IMR-90 (cell line): ENCODE measurements around the gene HYAL3. TPM values are rescaled to one million over a fixed set of nuclear protein-coding genes. Genes with fewer than 3 reads are reported as not detected.

Experiments
- ATAC-seq: fragments of 200-7000 bp; cut with Tn5 transposase; 2 replicates; pipeline ENCODE4 v1.9.1; 2020; ENCODE audit warnings: low read depth, mild to moderate bottlenecking, moderate library complexity
- BruUV-seq: library from RNA; stranded (reverse); fragments of 400-500 nt; replicated peaks from 2 replicates; lab custom pipeline; 2021; lab: Mats Ljungman, UMichigan
- CTCF ChIA-PET: fragments of 300-600 bp; formaldehyde crosslinking; extraction: SDS; loops from one replicate; lab custom pipeline; 2021; ENCODE audit warnings: antibody characterized with exemption; lab: Yijun Ruan, JAX
- POLR2A ChIA-PET: fragments of 300-600 bp; sonication (Branson Sonifier 250); formaldehyde crosslinking; loops from one replicate; lab custom pipeline; 2022; ENCODE audit warnings: antibody characterized with exemption; ENCODE audit not compliant: unreplicated experiment; lab: Charles Lee
- DNase-seq: peaks from one replicate; pipeline ENCODE4 v3.0.0; 2013
- H2AFZ ChIP-seq: replicated peaks from 2 replicates; pipeline ENCODE3; 2013; ENCODE audit warnings: low read length, mild to moderate bottlenecking; ENCODE audit not compliant: poor library complexity
- H2AK5ac ChIP-seq: 2 replicates; pipeline ENCODE4 v1.6.1; 2013; ENCODE audit warnings: low read depth, low read length, inconsistent platforms
- H2AK9ac ChIP-seq: replicated peaks from 2 replicates; pipeline ENCODE3; 2013; ENCODE audit warnings: mild to moderate bottlenecking, low read depth, low read length, moderate library complexity; ENCODE audit not compliant: poor library complexity
- H2BK120ac ChIP-seq: 2 replicates; pipeline ENCODE4 v1.6.1; 2013; ENCODE audit warnings: low read depth, low read length, inconsistent platforms
- H2BK15ac ChIP-seq: 3 replicates; pipeline ENCODE4 v1.6.1; 2013; ENCODE audit warnings: low read depth, low read length, inconsistent platforms
- H2BK20ac ChIP-seq: 2 replicates; pipeline ENCODE4 v1.6.1; 2013; ENCODE audit warnings: low read depth, mild to moderate bottlenecking, inconsistent platforms, low read length, moderate library complexity
- H2BK5ac ChIP-seq: 2 replicates; pipeline ENCODE4 v1.6.1; 2013; ENCODE audit warnings: mild to moderate bottlenecking, low read depth, low read length, inconsistent platforms; ENCODE audit not compliant: poor library complexity, severe bottlenecking
- H3K14ac ChIP-seq: replicated peaks from 2 replicates; pipeline ENCODE4 v1.6.1; 2013; ENCODE audit warnings: low read depth, low read length, inconsistent platforms
- H3K18ac ChIP-seq: 2 replicates; pipeline ENCODE4 v1.6.1; 2013; ENCODE audit warnings: low read depth, low read length, control low read depth
- H3K23ac ChIP-seq: 2 replicates; pipeline ENCODE4 v1.6.1; 2013; ENCODE audit warnings: low read depth, low read length, inconsistent platforms
- H3K27ac ChIP-seq: 2 replicates; pipeline ENCODE4 v1.5.1; 2013; ENCODE audit warnings: mild to moderate bottlenecking, control low read depth, low read length; ENCODE audit not compliant: insufficient read depth
- H3K27me3 ChIP-seq: 2 replicates; pipeline ENCODE4 v1.6.1; 2013; ENCODE audit warnings: low read length; ENCODE audit not compliant: control insufficient read depth, insufficient read depth
- H3K36me3 ChIP-seq: 2 replicates; pipeline ENCODE4 v1.6.1; 2013; ENCODE audit warnings: low read length, mixed read lengths; ENCODE audit not compliant: control insufficient read depth, insufficient read depth
- H3K4ac ChIP-seq: 2 replicates; pipeline ENCODE4 v1.6.1; 2013; ENCODE audit warnings: low read depth, low read length, inconsistent platforms
- H3K4me1 ChIP-seq: 2 replicates; pipeline ENCODE4 v1.6.1; 2013; ENCODE audit warnings: low read length, mixed read lengths; ENCODE audit not compliant: control insufficient read depth, insufficient read depth
- H3K4me2 ChIP-seq: 2 replicates; pipeline ENCODE4 v1.6.1; 2013; ENCODE audit warnings: low read depth, mild to moderate bottlenecking, control low read depth, low read length, moderate library complexity
- H3K4me3 ChIP-seq: 2 replicates; pipeline ENCODE4 v1.5.1; 2013; ENCODE audit warnings: low read depth, mild to moderate bottlenecking, control low read depth, low read length, moderate library complexity; ENCODE audit not compliant: insufficient read depth
- H3K56ac ChIP-seq: 2 replicates; pipeline ENCODE4 v1.6.1; 2013; ENCODE audit warnings: low read length, inconsistent platforms; ENCODE audit not compliant: insufficient read depth; ENCODE audit errors: extremely low read depth
- H3K79me1 ChIP-seq, 2 experiments: 2 replicates each; pipeline ENCODE4 v1.6.1; 2013; ENCODE audit warnings: low read length in 2 of 2, inconsistent platforms in 1 of 2, low read depth in 1 of 2
- H3K9ac ChIP-seq: 2 replicates; pipeline ENCODE4 v1.6.1; 2013; ENCODE audit warnings: low read depth, low read length, control low read depth
- H3K9me1 ChIP-seq: 2 replicates; pipeline ENCODE4 v1.6.1; 2013; ENCODE audit warnings: low read length, inconsistent platforms; ENCODE audit not compliant: insufficient read depth
- H3K9me3 ChIP-seq: 2 replicates; pipeline ENCODE4 v1.6.1; 2013; ENCODE audit warnings: low read length; ENCODE audit not compliant: control insufficient read depth, insufficient read depth
- H4K20me1 ChIP-seq: 2 replicates; pipeline ENCODE4 v1.6.1; 2013; ENCODE audit warnings: low read length, inconsistent platforms; ENCODE audit not compliant: insufficient read depth
- H4K5ac ChIP-seq: 2 replicates; pipeline ENCODE4 v1.6.1; 2013; ENCODE audit warnings: mild to moderate bottlenecking, low read depth, low read length, control low read depth
- H4K8ac ChIP-seq, 2 experiments: 2 replicates each; pipeline ENCODE4 v1.6.1; 2013; ENCODE audit warnings: low read depth in 2 of 2, low read length in 2 of 2, control low read depth in 1 of 2, inconsistent platforms in 1 of 2
- H4K91ac ChIP-seq: 2 replicates; pipeline ENCODE4 v1.6.1; 2013; ENCODE audit warnings: low read depth, low read length, inconsistent platforms; ENCODE audit not compliant: insufficient read depth
- BHLHE40 ChIP-seq: fragments of 150-350 bp; IDR thresholded peaks from 2 replicates; pipeline ENCODE4 v1.6.1; 2016; ENCODE audit warnings: mild to moderate bottlenecking, low read depth, low read length
- CEBPB ChIP-seq: IDR thresholded peaks from 2 replicates; pipeline ENCODE4 v1.6.1; 2012; ENCODE audit warnings: low read depth, low read length, improper control_type of control experiment
- CHD1 ChIP-seq: IDR thresholded peaks from 2 replicates; pipeline ENCODE4 v1.6.1; 2012; ENCODE audit warnings: low read depth, low read length, improper control_type of control experiment
- FOS ChIP-seq: fragments of 150-350 bp; IDR thresholded peaks from 2 replicates; pipeline ENCODE4 v1.6.1; 2016; ENCODE audit warnings: low read depth, low read length
- MAZ ChIP-seq: IDR thresholded peaks from 2 replicates; pipeline ENCODE4 v1.6.1; 2012; ENCODE audit warnings: low read depth, mild to moderate bottlenecking, low read length, improper control_type of control experiment, moderate library complexity, borderline replicate concordance
- MXI1 ChIP-seq: IDR thresholded peaks from 2 replicates; pipeline ENCODE4 v1.6.1; 2012; ENCODE audit warnings: low read depth, mild to moderate bottlenecking, low read length, moderate library complexity, borderline replicate concordance
- NFE2L2 ChIP-seq: fragments of 150-350 bp; IDR thresholded peaks from 2 replicates; pipeline ENCODE4 v1.6.1; 2016; ENCODE audit warnings: low read depth, mild to moderate bottlenecking, low read length
- POLR2A ChIP-seq: IDR thresholded peaks from 2 replicates; pipeline ENCODE4 v1.6.1; 2012; ENCODE audit warnings: mild to moderate bottlenecking, low read depth, low read length
- RAD21 ChIP-seq: IDR thresholded peaks from 2 replicates; pipeline ENCODE4 v1.6.1; 2012; ENCODE audit warnings: low read length, improper control_type of control experiment
- RCOR1 ChIP-seq: IDR thresholded peaks from 2 replicates; pipeline ENCODE4 v1.6.1; 2012; ENCODE audit warnings: mild to moderate bottlenecking, low read length, improper control_type of control experiment; ENCODE audit not compliant: insufficient replicate concordance
- WGBS, 2 experiments: methylation state at CpG; one replicate each; pipeline versions ENCODE4 v1.1.5 to v1.1.7; 2013; ENCODE audit warnings: missing lambda C conversion rate in 2 of 2; ENCODE audit not compliant: insufficient read length in 1 of 2; ENCODE audit errors: extremely low coverage in 2 of 2; 5-methylcytosine and 5-hydroxymethylcytosine counted together
- dilution Hi-C: fragments of 300-500 bp; cut with HindIII; formaldehyde crosslinking; loops from one replicate; pipeline ENCODE4 v1.14.3; 2018; ENCODE audit warnings: low sequenced_read_pairs; ENCODE audit not compliant: unreplicated experiment
- in situ Hi-C: fragments of 300-500 bp; cut with MboI; formaldehyde crosslinking; loops from 3 replicates; pipeline ENCODE4 v1.14.3; 2019; ENCODE audit warnings: low sequenced_read_pairs, inconsistent platforms, mixed read lengths
- intact Hi-C: fragments of 100-400 bp; cut with micrococcal nuclease; formaldehyde crosslinking; loops from 2 replicates; pipeline ENCODE4 v1.10.0; 2022
- polyA plus RNA-seq, 3 experiments: library from polyadenylated mRNA; depleted of rRNA; stranded (reverse); fragments of >200 nt; gene quantifications; 2 replicates each; pipeline ENCODE4 v1.2.3, GENCODE V29; 2012; ENCODE audit warnings: low replicate concordance in 1 of 3
- total RNA-seq: library from RNA; depleted of rRNA; stranded (reverse); fragments of >200 nt; gene quantifications from 2 replicates; pipeline ENCODE4 v1.2.3, GENCODE V29; 2012
- TF ChIP-seq, protein P1 (sequence below): fragments of 150-350 bp; IDR thresholded peaks from 2 replicates; pipeline ENCODE4 v1.6.1; 2016; ENCODE audit warnings: low read depth, mild to moderate bottlenecking, low read length, moderate library complexity, borderline replicate concordance

The HYAL3 gene
- total and polyA plus RNA-seq, 2 of the 4 experiments (the other 2 are of a cell fraction), result 2.7 to 5.7 TPM

DNA sequence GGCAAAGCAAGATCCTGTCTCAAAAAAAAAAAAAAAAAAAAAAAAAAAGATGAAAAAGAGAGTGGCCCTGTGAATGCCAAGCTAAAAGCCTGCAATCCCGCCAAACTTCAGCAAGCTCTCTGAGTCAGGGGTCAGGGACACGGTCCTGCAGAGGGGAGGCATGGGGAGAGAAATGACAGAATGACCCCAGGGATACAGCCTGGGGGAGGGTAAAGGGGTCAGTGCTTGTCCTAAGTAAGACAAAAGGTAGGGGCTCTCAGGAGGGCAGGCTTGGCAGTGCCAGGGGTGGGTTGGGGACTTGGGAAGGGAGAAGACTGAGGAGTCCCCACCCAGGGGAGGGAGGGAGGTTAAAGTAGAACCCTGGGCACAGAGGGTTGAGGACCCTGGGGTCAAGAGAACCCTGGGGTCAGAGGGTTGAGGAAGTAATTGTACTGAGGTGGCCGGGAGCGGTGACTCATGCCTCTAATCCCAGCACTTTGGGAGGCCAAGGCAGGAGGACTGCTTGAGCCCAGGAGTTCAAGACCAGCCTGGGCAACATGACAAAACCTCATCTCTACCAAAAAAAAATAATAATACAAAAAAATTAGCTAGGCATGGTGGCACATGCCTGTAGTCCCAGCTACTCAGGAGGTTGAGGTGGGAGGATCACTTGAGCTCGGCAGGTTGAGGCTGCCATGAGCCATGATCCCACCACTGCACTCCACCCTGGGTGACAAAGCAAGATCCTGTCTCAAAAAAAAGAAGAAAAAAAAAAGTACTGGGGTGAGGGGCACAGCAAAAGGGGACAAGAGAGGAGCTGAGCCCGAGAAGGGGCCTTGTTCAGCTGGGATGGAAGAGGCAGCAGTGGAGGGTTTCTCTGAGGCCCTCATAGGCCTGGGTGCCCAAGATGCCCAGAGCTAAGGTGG, 35.5 kb downstream of the HYAL3 start:
- DNase-seq, result no peak
- Histone ChIP-seq H3K9me3 (no peaks in the 10 kb centered on the region), H3K27me3 (no peaks in the 10 kb centered on the region), H3K4me1 (peaks cover 58% of the 10 kb centered on the region), H4K91ac (peak overlapping the region; percentile 83), H2BK15ac (peak overlapping the region; percentile 67; the same call in 1 of the 3 replicates), H3K9me1 (peaks cover 35% of the 10 kb centered on the region), H2AK9ac (peak overlapping the region; percentile 86), H3K14ac (peak overlapping the region; percentile 79), H3K18ac (peak overlapping the region; percentile 83), H4K8ac (peak overlapping the region; percentile 48 to 89; a peak in 3 of 4 replicates), H3K36me3 (no peaks in the 10 kb centered on the region; the same call in 1 of the 2 replicates), H3K4ac (peak overlapping the region; percentile 88), H3K79me1 (peaks cover 6 to 58% of the 10 kb centered on the region in 2 experiments; a peak in 3 of 4 replicates), H3K4me2 (peak overlapping the region; percentile 45), H3K56ac (peak overlapping the region; percentile 58), H3K9ac (peak overlapping the region; percentile 44), H3K23ac (peak overlapping the region; percentile 61), H2AK5ac (peak overlapping the region; percentile 82), H3K27ac (peak overlapping the region; percentile 90), H2BK120ac (peak overlapping the region; percentile 80), H2BK5ac (peak overlapping the region; percentile 80), H2AFZ (peak overlapping the region; percentile 63), H2BK20ac (peak overlapping the region; percentile 73), H4K20me1 (no peaks in the 10 kb centered on the region), H3K4me3 (no peak overlapping the region), H4K5ac (peak overlapping the region; percentile 78)
- BruUV-seq, result no TSS peak
- ATAC-seq, result no peak
- CTCF ChIA-PET, result interaction anchor here (1.0 to 1.7 kb wide), 2 partner anchors 17 to 38 kb away, joined by 5 to 7 read pairs; no protein-coding TSS in a partner anchor
- in situ Hi-C loops (no loop called here), dilution Hi-C loops (no loop called here), intact Hi-C loops (loop anchor here (5.0 kb wide), 1 partner anchor 59 kb away; the partner anchor contains the start of gene HYAL2)
- WGBS, 2 experiments, result 57% methylated on average over 1 of the region's 6 CpGs; no CpG with 5 or more reads in 1 of the 2 experiments
- POLR2A ChIA-PET, result interaction anchor here (0.6 to 0.7 kb wide), 2 partner anchors 28 to 1993 kb away, joined by 3 to 4 read pairs; no protein-coding TSS in a partner anchor
- TF ChIP-seq RAD21 (no peak), MXI1 (no peak), NFE2L2 (no peak), BHLHE40 (no peak), CHD1 (no peak), RCOR1 (no peak), FOS (no peak), MAZ (no peak), CEBPB (no peak), POLR2A (no peak)
- TF ChIP-seq, protein P1, sequence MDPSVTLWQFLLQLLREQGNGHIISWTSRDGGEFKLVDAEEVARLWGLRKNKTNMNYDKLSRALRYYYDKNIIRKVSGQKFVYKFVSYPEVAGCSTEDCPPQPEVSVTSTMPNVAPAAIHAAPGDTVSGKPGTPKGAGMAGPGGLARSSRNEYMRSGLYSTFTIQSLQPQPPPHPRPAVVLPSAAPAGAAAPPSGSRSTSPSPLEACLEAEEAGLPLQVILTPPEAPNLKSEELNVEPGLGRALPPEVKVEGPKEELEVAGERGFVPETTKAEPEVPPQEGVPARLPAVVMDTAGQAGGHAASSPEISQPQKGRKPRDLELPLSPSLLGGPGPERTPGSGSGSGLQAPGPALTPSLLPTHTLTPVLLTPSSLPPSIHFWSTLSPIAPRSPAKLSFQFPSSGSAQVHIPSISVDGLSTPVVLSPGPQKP, result no peak
